A673 (cell line): Measurements from ENCODE around the gene ANK3. TPM values are rescaled to one million over a fixed set of nuclear protein-coding genes. Genes with fewer than 3 reads are reported as not detected.

Experiments used
- BruUV-seq: library from RNA; stranded (reverse); fragments of 400-500 nt; replicated peaks from 2 replicates; lab custom pipeline; 2021; lab: Mats Ljungman, UMichigan
- CTCF ChIA-PET: fragments of 300-600 bp; sonication (Branson Sonifier 250); formaldehyde crosslinking; loops from one replicate; lab custom pipeline; 2022; ENCODE audit warnings: antibody characterized with exemption; lab: Charles Lee
- POLR2A ChIA-PET: fragments of 300-600 bp; sonication (Branson Sonifier 250); formaldehyde crosslinking; loops from one replicate; lab custom pipeline; 2022; ENCODE audit warnings: antibody characterized with exemption; ENCODE audit not compliant: low non-redundant PET; lab: Charles Lee
- DNase-seq: peaks from one replicate; pipeline ENCODE4 v3.0.0-alpha.2; 2015; ENCODE audit warnings: low spot score
- H3K27ac ChIP-seq: fragments of 200-600 bp; sonication (generic); 2 replicates; pipeline ENCODE4 v1.5.1; 2016; ENCODE audit warnings: mixed run types, low read depth, mild to moderate bottlenecking, mixed read lengths, antibody characterized with exemption, low read length; ENCODE audit not compliant: poor library complexity, severe bottlenecking
- H3K27me3 ChIP-seq: fragments of 200-600 bp; sonication (generic); replicated peaks from 2 replicates; pipeline ENCODE4 v1.6.1; 2017; ENCODE audit warnings: mixed run types, low read depth, mild to moderate bottlenecking, mixed read lengths, antibody characterized with exemption, low read length; ENCODE audit not compliant: insufficient read depth, poor library complexity
- H3K36me3 ChIP-seq: fragments of 200-600 bp; sonication (generic); 2 replicates; pipeline ENCODE4 v1.6.1; 2016; ENCODE audit warnings: mixed run types, mild to moderate bottlenecking, mixed read lengths, antibody characterized with exemption, low read length; ENCODE audit not compliant: insufficient read depth, poor library complexity, severe bottlenecking
- H3K4me1 ChIP-seq: fragments of 200-600 bp; sonication (generic); 2 replicates; pipeline ENCODE4 v1.6.1; 2017; ENCODE audit warnings: mixed run types, mild to moderate bottlenecking, mixed read lengths, antibody characterized with exemption, low read length; ENCODE audit not compliant: insufficient read depth, poor library complexity, severe bottlenecking
- H3K4me3 ChIP-seq: fragments of 200-600 bp; sonication (generic); 2 replicates; pipeline ENCODE4 v1.5.1; 2016; ENCODE audit warnings: low read depth, mixed run types, mild to moderate bottlenecking, mixed read lengths, low read length; ENCODE audit not compliant: poor library complexity, severe bottlenecking
- H3K9me3 ChIP-seq: fragments of 200-600 bp; sonication (generic); 2 replicates; pipeline ENCODE4 v1.6.1; 2016; ENCODE audit warnings: mixed run types, low read depth, mild to moderate bottlenecking, mixed read lengths, antibody characterized with exemption, low read length; ENCODE audit not compliant: poor library complexity, severe bottlenecking
- EZH2 ChIP-seq: fragments of 200-600 bp; sonication (generic); IDR thresholded peaks from 2 replicates; pipeline ENCODE4 v1.6.1; 2017; ENCODE audit warnings: borderline replicate concordance, low read depth, mild to moderate bottlenecking, mixed read lengths, antibody characterized with exemption, low read length; ENCODE audit not compliant: poor library complexity, severe bottlenecking
- intact Hi-C: fragments of 100-400 bp; cut with micrococcal nuclease; formaldehyde crosslinking; loops from one replicate; pipeline ENCODE4 v1.10.0; 2022; ENCODE audit not compliant: unreplicated experiment
- total RNA-seq: library from RNA; stranded (reverse); gene quantifications from 2 replicates; pipeline ENCODE4 v1.2.3, GENCODE V29; 2021
- TF ChIP-seq, protein P1 (sequence below): fragments of 300-800, 200-600 bp; sonication (generic); conservative IDR thresholded peaks from 2 replicates; pipeline ENCODE4 v1.5.1; 2017; ENCODE audit warnings: low read depth, mild to moderate bottlenecking, antibody characterized with exemption, low read length, moderate library complexity, mixed read lengths

ANK3 gene
- total RNA-seq, 1 experiment from 2014 or later = 13.5 TPM

DNA sequence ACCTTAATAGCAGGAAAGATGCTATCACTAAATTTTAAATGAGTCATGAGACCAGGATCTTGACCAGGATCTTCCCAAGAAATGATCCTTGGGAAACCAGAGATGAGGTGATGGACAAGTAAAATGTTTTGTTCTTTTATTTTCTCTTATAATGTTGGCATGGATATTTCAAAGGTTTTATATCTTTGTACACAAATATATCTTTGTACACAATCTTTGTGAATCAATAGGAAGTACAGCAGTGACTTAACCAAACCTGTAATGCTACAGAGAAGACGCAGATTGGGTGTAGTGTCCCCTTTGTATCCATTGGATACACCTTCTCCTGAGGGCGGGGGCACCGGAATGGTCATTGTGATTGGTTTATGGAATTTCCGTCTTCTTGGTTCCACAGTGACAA lies 303.3 kb downstream of the ANK3 start:
- intact Hi-C loops = no loop called here
- H3K27ac ChIP-seq = no peak overlapping the region
- no peaks in the 10 kb centered on the region for H3K27me3 ChIP-seq
- CTCF ChIA-PET = no interaction called here
- no peaks in the 10 kb centered on the region for H3K4me1 ChIP-seq
- no peaks in the 10 kb centered on the region for H3K36me3 ChIP-seq
- DNase-seq = no peak
- TF ChIP-seq EZH2 = no peak
- TF ChIP-seq, protein P1, sequence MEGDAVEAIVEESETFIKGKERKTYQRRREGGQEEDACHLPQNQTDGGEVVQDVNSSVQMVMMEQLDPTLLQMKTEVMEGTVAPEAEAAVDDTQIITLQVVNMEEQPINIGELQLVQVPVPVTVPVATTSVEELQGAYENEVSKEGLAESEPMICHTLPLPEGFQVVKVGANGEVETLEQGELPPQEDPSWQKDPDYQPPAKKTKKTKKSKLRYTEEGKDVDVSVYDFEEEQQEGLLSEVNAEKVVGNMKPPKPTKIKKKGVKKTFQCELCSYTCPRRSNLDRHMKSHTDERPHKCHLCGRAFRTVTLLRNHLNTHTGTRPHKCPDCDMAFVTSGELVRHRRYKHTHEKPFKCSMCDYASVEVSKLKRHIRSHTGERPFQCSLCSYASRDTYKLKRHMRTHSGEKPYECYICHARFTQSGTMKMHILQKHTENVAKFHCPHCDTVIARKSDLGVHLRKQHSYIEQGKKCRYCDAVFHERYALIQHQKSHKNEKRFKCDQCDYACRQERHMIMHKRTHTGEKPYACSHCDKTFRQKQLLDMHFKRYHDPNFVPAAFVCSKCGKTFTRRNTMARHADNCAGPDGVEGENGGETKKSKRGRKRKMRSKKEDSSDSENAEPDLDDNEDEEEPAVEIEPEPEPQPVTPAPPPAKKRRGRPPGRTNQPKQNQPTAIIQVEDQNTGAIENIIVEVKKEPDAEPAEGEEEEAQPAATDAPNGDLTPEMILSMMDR = no peak
- no peaks in the 10 kb centered on the region for H3K9me3 ChIP-seq
- BruUV-seq = no TSS peak
- POLR2A ChIA-PET = no interaction called here
- no peak overlapping the region for H3K4me3 ChIP-seq

DNA sequence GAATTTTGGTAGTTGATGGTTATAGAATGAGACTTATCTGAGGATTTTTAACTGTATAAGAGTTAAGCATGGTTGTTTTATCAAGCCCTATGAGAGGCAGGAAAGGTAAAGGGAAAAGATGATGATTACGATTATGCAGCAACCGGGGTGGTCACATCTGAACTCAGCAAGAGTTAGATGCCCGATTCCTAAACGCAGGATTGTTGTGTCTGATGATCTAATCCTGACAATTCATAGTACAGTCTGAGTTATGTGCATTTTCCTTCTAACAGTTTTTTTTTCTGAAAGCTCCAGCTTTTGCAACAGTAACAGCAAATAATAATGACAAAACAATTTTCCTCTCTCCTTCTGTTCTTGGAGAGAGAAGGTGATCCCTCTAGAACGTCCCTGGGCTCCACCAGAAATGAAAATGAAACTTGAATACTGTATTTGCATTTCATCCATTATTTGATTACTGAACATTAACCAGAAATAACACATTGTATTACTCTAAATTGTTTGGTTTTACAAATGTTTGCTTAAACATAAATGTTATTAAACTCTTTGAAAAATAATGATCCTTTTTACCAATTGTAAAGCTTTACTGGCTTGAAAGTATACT lies 306.8 kb downstream of the ANK3 start:
- POLR2A ChIA-PET = no interaction called here
- Histone ChIP-seq H3K27me3 (no peaks in the 10 kb centered on the region), H3K4me3 (no peak overlapping the region), H3K4me1 (no peaks in the 10 kb centered on the region), H3K36me3 (no peaks in the 10 kb centered on the region), H3K27ac (no peak overlapping the region), H3K9me3 (no peaks in the 10 kb centered on the region)
- no TSS peak for BruUV-seq
- intact Hi-C loops = no loop called here
- TF ChIP-seq, protein P1 = no peak
- TF ChIP-seq EZH2 = no peak
- CTCF ChIA-PET = no interaction called here
- no peak for DNase-seq

DNA sequence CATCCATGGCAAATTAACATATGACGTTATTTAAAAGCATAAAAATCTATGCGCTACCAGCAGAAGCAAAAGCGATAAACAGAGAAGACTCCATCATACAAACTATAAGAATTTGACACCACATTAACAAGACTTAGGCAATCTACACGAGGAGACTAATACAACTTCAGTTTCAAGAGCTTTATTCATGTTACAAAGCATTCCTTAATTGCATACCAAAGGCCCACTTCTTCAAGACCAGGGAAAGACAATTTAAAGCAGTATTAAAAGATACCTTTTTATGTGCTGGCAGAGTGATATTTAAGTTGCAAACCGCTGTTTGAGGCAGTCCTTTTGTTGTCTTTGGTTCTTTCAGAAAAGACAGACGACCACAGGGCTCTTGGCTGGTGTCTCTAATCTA lies 307.3 kb downstream of the ANK3 start:
- BruUV-seq = no TSS peak
- H3K27ac ChIP-seq = no peak overlapping the region
- ChIA-PET CTCF (no interaction called here), POLR2A (no interaction called here)
- H3K27me3 ChIP-seq = no peaks in the 10 kb centered on the region
- H3K4me3 ChIP-seq = no peak overlapping the region
- no peaks in the 10 kb centered on the region for H3K4me1 ChIP-seq
- no peak for TF ChIP-seq EZH2
- TF ChIP-seq, protein P1 = no peak
- DNase-seq = no peak
- H3K9me3 ChIP-seq = no peaks in the 10 kb centered on the region
- intact Hi-C loops = no loop called here
- no peaks in the 10 kb centered on the region for H3K36me3 ChIP-seq
